Pons (tissue), 1 donor: ENCODE results near the gene CCDC183.

ENCODE experiments used
- DNase-seq: peaks from one replicate; pipeline ENCODE4 v3.0.0-alpha.2; 2016; ENCODE audit warnings: low spot score

The CCDC183 gene

DNA sequence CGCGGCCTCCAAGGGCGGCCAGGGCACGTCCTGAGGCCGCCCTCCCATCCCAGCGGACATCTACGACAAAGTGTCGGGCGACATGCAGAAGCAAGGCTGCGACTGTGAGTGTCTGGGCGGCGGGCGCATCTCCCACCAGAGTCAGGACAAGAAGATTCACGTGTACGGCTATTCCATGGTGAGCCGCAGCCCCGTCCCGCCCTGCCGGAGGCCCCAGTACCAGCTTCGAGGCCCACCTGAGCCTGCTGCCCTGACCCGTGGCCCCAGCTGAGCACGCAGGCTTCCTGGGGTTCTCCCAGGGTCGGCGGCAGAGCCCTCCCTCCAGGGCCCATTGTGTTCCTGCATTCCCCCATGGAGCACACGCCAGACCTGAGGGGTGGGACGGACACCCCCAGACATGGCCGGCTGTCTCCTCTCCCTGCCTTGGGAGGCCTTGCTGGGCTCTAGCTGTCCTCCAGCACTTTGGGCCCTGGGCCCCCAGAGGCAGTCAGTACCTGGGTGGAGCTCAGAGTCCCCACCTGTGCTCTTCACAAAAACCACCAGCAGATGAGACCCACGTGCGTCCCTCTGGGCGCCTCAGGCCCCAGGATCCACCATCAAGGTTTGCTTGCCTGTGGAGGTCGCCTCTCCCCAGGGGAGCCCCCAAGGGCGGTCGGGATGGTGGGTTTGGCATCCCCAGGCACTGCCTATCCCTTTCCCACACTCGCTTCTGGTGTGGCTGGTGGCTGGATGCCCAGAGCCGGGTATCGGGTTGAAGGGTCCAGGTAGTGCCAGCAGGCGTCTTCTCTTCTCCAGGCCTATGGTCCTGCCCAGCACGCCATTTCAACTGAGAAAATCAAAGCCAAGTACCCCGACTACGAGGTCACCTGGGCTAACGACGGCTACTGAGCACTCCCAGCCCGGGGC is 54.1 kb downstream of the CCDC183 start:
- DNase-seq: no peak

DNA sequence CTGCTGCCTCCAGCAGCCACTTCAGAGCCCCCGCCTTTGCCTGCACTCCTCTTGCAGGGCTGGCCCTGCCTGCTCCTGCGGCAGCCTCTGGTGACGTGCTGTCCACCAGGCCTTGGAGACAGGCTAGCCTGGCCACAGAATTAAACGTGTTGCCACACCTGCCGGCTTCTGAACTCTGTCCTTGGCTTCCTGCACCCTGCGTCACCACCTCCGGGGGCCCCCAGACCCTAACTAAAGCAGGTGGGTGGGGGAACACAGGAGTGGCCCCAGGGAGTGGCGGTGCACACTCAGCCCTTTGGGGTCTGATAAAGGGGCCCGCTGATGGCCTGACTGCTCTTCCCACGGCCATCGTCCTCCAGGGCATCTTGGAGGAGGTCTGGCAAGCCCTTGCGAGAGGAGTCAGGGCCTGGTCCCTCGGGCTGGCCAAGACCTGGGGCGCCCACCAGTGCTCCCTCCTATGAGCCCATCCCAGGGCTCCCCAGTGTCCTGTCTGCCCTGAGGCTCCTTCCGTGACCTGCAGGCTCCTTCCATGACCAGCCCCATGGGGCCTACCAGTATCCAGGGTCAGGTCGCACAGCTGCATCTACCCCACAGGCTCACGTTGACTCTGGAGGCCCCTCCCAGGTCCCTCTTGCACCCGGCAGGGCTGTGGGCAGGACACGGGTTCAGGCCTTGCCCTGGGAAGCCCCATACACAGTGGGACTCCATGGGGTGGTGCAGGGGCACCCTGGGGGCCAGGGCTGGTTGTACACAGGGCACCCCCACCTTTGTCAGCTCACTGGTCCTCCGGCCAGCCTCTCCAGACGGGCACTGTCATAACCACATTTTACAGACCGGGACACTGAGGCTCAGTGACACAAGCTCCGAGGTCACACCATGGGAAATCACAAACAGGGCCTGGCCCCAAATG is 55.0 kb downstream of the CCDC183 start:
- DNase-seq: no peak

DNA sequence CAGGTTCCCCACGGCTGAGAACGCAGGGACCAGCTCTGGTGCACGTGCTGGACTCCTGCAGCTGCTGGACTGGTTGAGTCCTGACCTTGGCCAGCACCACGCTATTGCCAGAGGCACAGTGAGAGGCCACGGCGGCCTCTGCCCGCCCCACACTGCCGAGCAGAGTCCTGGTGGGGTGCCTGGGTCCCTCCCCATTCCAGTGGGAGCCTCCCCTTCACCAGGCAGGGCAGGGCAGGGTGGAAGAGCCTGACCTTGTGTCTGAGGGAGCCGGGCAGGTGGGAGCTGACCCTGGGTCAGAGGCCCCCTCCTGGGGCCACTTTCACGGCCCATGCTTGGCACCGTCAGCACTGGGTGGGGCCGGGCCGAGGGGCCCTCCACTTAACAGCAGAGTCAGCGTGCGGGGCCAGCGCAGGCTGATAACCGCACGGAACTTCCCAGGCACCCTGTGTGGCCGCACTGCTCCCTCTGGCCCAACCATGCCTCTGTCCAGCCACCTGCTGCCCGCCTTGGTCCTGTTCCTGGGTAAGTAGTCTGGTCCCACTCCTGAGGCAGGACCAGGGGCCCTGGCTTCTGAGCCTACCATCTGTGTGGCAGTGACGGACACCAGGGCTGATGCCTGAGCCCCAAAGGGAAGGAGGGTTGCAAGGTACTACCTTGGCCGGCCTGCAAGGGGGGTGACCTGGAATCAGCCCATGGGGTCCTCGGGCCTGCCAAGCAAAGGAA is 56.0 kb downstream of the CCDC183 start, which contains the start of gene MAMDC4:
Gene MAMDC4 (plus strand): TSS at position 406 of the 723 bp plus-strand sequence. CDS start 71 bp downstream, at position 477.
- no peak for DNase-seq

DNA sequence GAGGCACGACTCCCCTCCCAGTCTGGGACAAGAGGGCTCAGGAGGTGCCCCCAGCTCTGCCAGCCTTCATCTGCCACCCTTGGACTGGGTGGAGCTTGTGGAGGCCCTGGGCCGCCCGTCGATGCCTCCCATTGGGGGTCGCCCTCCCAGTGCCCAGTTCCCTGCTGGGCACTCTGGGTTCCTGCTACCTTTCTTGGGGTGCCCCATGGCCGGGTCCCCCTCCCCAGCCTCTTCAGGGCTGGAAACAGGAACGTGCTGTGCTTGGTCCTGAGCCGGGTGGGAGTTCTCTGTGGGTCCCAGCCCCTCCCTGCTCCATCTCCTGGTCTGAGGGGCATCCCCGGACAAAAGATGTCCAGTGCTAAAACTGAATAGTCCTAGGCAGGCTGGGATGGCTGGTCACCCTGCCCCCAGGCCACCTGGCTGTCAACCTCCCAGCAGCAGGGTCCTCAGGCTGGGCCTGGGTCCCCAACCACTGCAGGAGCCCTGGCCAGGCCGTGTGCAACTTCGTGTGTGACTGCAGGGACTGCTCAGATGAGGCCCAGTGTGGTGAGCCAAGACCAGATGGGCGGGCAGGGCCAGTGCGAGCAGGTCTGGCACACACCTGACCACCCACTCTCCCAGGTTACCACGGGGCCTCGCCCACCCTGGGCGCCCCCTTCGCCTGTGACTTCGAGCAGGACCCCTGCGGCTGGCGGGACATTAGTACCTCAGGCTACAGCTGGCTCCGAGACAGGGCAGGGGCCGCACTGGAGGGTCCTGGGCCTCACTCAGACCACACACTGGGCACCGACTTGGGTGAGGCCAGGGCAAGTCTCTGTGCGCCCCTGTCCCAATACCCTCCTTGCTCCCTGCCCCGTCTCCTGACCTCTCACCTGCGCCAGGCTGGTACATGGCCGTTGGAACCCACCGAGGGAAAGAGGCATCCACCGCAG is 56.8 kb downstream of the CCDC183 start:
- no peak for DNase-seq

DNA sequence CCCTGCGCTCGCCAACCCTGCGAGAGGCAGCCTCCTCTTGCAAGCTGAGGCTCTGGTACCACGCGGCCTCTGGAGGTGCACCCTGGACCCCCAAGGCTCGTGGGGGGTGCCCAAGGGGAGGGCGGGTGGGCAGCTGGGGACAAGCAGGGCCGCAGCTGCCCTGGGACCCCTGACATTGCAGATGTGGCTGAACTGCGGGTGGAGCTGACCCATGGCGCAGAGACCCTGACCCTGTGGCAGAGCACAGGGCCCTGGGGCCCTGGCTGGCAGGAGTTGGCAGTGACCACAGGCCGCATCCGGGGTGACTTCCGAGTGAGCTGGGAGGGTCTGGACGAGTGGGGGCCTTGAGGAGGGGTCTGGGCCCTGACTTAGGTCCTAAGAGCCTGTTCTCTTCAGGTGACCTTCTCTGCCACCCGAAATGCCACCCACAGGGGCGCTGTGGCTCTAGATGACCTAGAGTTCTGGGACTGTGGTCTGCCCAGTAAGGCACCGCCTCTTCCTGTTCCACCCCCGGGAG is 57.5 kb downstream of the CCDC183 start:
- no peak for DNase-seq

DNA sequence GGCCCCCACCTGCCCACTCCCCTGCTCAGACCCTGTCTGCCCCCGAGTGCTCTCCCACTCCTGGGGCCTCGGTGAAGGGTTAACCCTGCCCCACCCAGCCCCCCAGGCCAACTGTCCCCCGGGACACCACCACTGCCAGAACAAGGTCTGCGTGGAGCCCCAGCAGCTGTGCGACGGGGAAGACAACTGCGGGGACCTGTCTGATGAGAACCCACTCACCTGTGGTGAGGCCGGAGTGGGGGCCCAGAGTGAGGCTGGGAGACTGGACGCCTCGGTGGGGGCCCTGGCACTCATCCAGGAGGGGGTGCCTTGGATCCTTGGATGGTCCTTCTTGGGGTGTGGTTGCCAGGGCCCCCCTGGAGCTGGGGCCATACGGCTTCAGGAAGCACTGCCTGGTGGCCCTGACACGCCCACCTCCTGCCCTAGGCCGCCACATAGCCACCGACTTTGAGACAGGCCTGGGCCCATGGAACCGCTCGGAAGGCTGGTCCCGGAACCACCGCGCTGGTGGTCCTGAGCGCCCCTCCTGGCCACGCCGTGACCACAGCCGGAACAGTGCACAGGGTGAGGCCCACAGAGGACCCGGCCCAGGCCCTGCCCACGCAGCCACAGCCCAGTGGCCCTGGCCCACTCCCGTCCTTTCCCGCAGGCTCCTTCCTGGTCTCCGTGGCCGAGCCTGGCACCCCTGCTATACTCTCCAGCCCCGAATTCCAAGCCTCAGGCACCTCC is 58.1 kb downstream of the CCDC183 start:
- DNase-seq: no peak

DNA sequence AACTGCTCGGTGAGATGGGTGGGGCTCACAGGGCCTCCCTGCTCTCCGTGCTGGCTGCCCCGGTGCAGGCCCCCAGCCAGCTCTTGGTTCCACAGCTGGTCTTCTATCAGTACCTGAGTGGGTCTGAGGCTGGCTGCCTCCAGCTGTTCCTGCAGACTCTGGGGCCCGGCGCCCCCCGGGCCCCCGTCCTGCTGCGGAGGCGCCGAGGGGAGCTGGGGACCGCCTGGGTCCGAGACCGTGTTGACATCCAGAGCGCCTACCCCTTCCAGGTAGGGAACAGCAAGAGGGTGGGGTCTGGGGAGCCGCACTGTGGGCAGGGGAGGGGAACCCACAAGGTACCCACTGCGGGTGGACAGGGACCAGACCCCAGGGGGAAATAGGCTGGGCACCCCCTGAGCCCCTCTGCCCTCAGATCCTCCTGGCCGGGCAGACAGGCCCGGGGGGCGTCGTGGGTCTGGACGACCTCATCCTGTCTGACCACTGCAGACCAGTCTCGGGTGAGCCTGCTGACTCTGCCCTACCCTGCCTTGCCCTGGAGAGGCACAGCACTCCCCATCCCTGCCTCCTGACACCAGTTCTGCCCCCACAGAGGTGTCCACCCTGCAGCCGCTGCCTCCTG is 58.8 kb downstream of the CCDC183 start:
- no peak for DNase-seq

DNA sequence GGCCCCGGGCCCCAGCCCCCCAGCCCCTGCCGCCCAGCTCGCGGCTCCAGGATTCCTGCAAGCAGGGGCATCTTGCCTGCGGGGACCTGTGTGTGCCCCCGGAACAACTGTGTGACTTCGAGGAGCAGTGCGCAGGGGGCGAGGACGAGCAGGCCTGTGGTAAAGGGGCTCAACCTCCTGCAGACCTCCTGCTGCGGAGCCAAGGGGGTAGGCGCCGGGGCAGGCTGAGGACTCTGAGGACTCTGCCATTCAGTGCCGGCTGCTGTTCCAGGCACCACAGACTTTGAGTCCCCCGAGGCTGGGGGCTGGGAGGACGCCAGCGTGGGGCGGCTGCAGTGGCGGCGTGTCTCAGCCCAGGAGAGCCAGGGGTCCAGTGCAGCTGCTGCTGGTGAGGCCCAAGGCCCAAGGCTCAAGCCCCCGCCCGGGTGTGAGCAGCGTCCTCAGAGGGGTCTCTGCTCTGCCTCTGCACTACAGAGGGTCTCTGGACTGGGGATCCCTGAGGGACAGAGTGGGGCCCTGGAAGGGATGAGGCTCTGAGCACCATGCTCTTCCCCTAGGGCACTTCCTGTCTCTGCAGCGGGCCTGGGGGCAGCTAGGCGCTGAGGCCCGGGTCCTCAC is 59.4 kb downstream of the CCDC183 start:
- DNase-seq: no peak

DNA sequence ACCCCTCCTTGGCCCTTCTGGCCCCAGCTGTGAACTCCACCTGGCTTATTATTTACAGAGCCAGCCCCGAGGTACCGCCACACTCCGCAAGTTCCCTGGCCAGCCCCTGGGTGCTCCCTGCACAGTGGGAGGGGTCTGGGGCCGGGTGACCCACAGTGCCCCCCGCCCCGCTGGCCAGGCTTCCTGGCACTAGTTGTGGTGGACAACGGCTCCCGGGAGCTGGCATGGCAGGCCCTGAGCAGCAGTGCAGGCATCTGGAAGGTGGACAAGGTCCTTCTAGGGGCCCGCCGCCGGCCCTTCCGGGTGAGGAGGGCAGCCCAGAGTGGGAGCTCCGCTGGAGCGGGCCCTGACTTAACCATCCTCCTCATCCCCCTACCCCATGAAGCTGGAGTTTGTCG is 59.9 kb downstream of the CCDC183 start:
- no peak for DNase-seq

DNA sequence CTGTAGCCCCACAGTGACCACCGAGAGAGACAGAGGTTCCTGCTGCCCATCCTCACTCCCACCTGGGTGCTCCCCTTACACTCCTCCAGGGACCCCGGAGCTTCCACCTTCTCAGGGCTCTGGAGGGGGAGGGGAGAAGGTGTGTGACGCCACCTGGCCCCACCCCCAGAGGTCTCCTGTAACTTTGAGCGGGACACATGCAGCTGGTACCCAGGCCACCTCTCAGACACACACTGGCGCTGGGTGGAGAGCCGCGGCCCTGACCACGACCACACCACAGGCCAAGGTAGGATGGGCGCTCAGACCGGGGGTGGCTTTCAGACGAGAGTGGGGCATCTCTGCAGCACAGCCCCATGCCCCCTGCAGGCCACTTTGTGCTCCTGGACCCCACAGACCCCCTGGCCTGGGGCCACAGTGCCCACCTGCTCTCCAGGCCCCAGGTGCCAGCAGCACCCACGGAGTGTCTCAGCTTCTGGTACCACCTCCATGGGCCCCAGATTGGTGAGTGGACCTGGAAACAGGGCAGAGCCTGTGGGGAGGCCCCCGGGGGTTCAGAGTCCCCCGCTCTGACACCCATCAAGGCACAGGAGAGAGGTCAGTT is 60.5 kb downstream of the CCDC183 start:
- DNase-seq: no peak

DNA sequence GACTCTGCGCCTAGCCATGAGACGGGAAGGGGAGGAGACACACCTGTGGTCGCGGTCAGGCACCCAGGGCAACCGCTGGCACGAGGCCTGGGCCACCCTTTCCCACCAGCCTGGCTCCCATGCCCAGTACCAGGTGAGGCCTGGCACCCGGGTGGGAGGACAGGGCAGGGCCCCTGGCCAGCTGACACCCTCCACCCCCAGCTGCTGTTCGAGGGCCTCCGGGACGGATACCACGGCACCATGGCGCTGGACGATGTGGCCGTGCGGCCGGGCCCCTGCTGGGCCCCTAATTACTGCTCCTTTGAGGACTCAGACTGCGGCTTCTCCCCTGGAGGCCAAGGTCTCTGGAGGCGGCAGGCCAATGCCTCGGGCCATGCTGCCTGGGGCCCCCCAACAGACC is 61.0 kb downstream of the CCDC183 start:
- DNase-seq: no peak
